HG03064 (cell line): ENCODE measurements around the gene KRTAP9-3.
"Not testable (repeated sequence)": the region's sequence is repeated elsewhere in the genome, so short reads cannot be mapped to it uniquely, and the experiment has no call there.

ENCODE experiments used
- ATAC-seq: cut with Tn5 transposase; IDR thresholded peaks from one replicate; pipeline ENCODE4 v1.9.1; 2021; ENCODE audit warnings: low read depth; ENCODE audit not compliant: unreplicated experiment

Gene KRTAP9-3, protein sequence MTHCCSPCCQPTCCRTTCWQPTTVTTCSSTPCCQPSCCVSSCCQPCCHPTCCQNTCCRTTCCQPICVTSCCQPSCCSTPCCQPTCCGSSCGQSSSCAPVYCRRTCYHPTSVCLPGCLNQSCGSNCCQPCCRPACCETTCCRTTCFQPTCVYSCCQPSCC

DNA sequence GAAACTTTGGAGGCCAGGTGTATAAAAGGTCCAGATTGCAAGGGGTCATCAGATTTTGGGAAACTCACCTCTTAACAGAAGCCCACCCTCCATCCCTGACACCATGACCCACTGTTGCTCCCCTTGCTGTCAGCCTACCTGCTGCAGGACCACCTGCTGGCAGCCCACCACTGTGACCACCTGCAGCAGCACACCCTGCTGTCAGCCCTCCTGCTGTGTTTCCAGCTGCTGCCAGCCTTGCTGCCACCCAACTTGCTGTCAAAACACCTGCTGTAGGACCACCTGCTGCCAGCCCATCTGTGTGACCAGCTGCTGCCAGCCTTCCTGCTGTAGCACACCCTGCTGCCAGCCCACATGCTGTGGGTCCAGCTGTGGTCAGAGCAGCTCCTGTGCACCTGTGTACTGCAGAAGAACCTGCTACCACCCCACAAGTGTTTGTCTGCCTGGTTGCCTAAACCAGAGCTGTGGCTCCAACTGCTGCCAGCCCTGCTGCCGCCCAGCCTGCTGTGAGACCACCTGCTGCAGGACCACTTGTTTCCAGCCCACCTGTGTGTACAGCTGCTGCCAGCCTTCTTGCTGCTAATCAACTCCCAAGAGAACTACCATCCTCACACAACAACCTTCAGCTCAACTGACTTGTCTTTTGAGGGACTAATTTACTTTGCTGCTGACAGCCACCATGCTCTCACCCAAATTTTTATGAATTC, at the start of gene KRTAP9-3:
Gene KRTAP9-3, plus strand, starts transcription at position 51 of the 707 bp plus-strand sequence. Its CDS starts 53 bp downstream, at position 104.
- not testable (repeated sequence) for ATAC-seq

DNA sequence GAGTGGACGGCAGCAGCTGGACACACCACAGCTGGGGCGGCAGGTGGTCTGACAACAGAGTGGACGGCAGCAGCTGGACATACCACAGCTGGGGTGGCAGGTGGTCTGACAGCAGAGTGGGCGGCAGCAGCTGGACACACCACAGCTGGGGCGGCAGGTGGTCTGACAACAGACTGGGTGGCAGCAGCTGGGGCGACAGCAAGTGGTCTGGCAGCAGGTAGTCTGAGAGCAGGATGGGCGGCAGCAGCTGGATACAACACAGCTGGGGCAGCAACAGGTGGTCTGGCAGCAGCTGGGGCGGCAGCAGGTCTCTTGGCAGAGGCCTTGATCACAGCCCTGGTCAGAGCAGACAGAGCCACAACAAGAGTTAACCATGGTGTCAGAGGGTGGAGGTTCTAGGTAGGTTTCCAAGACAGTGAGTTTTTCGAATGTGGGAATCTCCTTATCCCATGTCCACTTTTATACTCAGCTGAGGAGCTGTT, 47.7 kb upstream of the KRTAP9-3 start, which contains the start of gene KRTAP4-1:
Gene KRTAP4-1, minus strand, starts transcription at position 432 of the 482 bp plus-strand sequence. Its CDS starts 57 bp downstream, at position 375.
- ATAC-seq, result no peak

GRCh38 chr17:41185001-41185400, 47.2 kb upstream of the KRTAP9-3 start:
- ATAC-seq, result no peak

DNA sequence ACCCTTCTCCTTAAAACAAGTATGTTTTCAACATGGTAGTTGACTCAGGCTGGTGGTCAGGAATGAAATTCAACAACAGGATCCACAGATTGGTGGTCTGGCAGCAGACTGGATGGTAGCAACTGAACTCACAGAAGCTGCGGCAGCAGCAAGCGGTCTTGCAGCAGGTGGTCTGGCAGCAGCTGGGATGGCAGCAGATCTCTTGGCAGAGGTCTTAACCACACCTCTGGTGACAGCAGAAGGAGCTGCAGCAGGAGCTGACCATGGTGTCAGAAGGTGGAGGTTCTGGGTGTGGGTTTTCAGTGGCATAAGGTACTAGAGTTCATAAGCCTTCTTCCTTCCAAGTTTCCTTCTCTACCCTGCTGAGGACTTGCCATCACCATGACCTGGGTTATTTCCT, 45.4 kb upstream of the KRTAP9-3 start:
- no peak for ATAC-seq

DNA sequence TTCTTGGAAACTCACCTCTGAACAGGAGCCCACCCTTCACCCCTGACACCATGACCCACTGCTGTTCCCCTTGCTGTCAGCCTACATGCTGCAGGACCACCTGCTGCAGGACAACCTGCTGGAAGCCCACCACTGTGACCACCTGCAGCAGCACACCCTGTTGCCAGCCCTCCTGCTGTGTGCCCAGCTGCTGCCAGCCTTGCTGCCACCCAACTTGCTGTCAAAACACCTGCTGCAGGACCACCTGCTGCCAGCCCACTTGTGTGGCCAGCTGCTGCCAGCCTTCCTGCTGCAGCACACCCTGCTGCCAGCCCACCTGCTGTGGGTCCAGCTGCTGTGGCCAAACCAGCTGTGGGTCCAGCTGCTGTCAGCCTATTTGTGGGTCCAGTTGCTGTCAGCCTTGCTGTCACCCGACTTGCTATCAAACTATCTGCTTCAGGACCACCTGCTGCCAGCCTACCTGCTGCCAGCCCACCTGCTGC, 42.4 kb upstream of the KRTAP9-3 start, which contains the start of gene KRTAP9-1:
Gene KRTAP9-1, plus strand, starts transcription at position 51 of the 482 bp plus-strand sequence. Its CDS starts 0 bp downstream, at position 51.
- ATAC-seq, result not testable (repeated sequence)

DNA sequence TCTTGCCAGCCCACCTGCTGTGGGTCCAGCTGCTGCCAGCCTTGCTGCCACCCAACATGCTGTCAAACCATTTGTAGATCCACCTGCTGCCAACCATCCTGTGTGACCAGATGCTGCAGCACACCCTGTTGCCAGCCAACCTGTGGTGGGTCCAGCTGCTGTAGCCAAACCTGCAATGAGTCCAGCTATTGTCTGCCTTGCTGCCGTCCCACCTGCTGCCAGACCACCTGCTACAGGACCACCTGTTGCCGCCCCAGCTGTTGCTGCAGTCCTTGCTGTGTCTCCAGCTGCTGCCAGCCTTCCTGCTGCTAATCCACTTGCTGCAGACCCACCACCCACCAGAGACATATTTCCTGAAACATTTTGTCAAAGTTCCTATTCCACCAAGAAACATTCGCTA, 41.9 kb upstream of the KRTAP9-3 start:
- no peak for ATAC-seq

GRCh38 chr17:41196068-41196467, 36.2 kb upstream of the KRTAP9-3 start:
- no peak for ATAC-seq

DNA sequence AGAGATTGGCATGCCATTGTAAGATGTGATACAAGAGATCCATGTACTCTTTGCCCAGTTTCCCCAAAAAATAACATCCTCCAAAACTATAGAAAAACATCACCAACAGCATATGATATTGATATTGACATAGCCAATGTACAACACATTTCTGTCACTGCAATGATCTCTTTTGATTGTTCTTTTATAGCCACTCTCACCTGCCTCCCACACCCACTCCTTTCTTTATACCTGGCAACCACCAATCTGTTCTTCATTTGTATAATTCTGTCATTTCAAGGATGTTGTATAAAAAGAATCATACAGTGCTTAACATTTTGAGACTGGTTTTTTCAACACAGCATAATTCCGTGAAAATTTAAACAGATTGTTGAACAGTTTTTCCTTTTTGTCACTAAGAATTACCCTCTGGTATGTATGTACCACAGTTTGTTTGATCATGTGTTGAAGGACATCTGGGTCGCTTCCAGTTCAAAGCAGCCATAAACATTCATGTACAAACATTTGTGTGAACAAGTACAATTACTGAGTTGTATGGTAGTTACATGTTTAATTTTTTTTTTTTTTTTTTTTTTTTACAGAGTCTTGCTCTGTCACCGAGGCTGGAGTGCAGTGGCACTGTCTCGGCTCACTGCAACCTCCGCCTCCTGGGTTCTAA, 32.7 kb upstream of the KRTAP9-3 start:
- ATAC-seq, result no peak

GRCh38 chr17:41211845-41212466, 20.3 kb upstream of the KRTAP9-3 start:
- ATAC-seq, result no peak

DNA sequence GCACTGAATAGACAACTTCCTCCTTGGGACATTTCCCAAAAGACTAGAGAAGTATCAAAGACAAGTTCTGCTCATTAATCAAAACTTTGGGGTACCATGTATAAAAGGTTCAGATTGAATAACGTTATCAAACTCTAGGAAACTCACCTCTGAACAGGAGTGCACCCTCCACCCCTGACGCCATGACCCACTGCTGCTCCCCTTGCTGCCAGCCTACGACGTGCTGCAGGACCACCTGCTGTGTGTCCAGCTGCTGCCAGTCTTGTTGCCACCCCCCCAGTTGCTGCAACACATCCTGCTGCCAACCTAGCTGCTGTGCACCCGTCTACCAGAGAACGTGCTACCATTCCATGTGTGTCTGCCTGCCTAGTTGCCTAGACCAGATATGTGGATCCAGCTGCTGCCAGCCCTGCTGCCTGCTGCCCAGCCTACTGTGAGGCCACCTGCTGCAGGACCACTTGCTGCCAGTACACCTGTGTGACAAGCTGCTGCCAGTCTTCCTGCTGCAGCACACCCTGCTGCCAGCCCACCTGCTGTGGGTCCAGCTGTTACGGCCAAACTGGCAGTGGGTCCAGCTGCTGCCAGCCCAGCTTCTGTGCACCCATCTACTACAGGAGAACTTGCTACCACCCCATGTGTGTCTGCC, 19.6 kb upstream of the KRTAP9-3 start:
- no peak for ATAC-seq

DNA sequence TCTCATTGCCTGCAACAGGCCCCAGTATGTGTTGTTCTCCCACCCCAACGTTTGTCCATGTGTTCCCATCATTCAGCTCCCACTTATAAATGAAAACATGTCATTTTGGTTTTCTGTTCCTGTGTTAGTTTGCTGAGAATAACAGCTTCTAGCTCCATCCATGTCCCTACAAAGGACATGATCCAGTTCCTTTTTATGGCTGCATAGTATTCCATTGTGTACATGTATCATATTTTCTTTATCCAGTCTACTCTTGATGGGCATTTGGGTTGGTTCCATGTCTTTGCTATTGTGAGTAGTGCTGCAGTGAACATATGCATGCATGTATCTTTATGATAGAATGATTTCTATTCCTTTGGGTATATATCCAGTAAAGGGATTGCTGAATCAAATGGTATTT, 16.6 kb upstream of the KRTAP9-3 start:
- ATAC-seq, result no peak

DNA sequence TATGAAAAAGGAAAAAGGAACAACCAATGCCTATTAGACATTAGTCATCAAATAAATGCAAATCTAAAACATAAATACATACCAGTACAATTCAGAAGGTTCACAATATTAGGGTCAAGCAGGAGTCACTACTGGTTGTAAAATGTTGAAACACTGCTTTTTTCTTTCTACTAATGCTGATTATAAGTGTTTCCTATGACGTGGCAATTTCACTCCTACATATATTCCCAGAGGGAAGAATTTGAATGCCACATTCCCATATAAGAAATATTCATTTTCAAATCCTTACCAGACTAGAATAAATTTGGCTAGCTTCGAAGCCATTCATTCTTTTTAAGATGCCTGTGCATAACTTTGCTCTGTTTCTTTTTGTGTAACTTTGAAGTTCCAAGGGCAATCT, 8.4 kb upstream of the KRTAP9-3 start:
- ATAC-seq, result no peak

DNA sequence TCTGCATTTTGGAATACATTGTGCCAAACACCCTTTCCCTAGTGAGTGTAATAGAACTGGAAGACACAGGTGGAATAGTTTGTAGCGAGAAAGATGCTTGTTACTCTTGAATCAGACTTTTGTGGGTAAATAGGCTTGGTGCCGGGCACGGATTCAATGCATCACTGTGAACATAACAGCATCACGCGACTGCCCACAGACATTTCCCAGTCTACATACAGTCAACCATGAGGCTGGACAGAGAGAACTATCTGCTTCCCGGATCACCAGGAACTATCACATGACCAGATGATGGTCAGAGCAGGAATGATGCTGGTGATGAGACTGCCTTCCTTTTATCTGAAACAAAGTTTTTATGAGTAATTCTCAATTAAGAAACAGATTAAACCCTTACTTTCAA, 6.2 kb upstream of the KRTAP9-3 start:
- no peak for ATAC-seq

- ATAC-seq, result not testable (repeated sequence)
These were observed 5.6 kb upstream of the KRTAP9-3 start, which contains the start of gene KRTAP9-2 for GRCh38 chr17:41226598-41227095. TSS of gene KRTAP9-2 (plus strand) at chr17:41226648. CDS start at chr17:41226655, 7 bp downstream.

- no peak for ATAC-seq
These were observed 2.2 kb upstream of the KRTAP9-3 start for GRCh38 chr17:41230094-41230493.

DNA sequence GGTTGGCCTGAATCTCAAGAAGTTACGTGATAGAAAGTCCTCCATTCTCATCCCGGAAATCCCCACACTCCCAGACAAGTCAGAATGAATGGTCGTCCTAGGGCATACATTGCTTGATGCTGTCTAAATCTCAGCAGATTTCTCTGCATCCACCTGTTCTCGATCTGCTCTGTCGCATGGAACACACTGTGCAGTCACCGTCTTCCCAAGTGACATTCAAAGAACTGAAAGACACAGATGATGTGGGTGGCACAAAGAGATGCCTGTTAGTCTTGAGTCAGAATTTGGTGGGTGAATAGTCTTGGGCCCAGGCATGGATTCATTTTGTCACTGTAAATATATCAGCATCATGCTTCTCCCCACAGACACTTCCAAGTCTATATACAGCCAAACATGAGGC, 518 bp upstream of the KRTAP9-3 start:
- ATAC-seq, result no peak

GRCh38 chr17:41237116-41237515, 4.9 kb downstream of the KRTAP9-3 start:
- ATAC-seq, result not testable (repeated sequence)

- not testable (repeated sequence) for ATAC-seq
These were observed 5.7 kb downstream of the KRTAP9-3 start, which contains the start of gene KRTAP9-8 for GRCh38 chr17:41237949-41238437. TSS of gene KRTAP9-8 (plus strand) at chr17:41237999. CDS start at chr17:41238052, 53 bp downstream.

DNA sequence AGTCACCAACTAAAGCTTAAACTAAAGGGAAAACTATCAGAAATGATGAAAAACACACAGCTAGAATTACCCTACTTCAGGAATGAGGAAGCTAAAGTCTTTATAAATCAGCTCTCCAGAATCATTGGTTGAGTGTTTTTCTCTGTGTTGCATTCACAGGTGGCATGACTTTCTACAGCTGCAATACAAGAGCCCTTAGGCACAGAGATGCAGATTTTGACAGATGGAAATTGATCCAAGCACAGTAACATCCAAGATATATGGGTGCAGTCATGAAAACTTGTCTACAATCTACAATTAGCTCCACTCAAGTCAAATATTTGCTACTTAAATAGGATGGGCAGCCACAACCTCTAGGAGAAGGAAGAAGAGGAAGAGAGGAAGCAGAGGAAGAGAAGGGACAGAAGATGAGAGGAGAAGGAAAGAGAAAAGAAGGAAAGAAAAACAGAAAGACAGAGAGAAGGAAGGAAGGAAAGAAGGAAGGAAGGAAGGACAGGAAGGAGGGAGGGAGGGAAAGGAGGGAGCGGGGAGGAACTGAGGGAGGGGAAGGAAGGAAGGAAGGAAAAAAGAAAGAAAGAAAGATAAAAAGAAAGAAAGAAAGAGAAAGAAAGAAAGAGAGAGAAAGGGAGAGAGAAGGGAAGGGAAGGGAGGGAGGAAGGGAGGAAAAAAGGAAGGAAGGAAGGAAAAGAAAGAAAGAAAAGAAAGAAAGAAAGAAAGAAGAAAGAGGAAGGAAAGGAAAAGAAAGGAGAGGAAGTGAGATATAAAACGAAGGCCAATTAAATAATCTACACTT, 14.9 kb downstream of the KRTAP9-3 start:
- not testable (repeated sequence) for ATAC-seq
